Measurements from ENCODE around the gene RABGAP1L.
"Not testable (repeated sequence)": the region's sequence is repeated elsewhere in the genome, so short reads cannot be mapped to it uniquely, and the experiment has no call there.

Gene RABGAP1L

DNA sequence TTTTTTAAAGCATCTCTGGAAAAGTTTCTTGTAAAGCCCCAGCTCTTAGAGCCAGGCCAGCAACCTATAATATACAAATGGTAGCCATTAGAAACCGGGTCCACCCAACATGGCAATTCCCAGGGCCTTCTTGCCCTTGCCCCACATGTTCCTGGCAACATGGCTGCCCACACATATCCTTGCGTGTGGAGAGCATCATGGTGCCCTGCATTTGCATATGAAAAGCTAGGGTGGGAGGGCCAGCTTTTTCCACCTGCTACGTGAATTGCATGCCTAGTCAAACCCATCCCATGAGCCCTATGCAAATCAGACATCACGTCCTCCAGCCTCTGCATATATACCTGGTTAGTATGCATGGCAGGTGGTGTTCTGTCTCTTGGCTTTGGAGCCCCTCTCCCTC lies 88.2 kb downstream of the RABGAP1L start:
- DNase-seq, result no peak

DNA sequence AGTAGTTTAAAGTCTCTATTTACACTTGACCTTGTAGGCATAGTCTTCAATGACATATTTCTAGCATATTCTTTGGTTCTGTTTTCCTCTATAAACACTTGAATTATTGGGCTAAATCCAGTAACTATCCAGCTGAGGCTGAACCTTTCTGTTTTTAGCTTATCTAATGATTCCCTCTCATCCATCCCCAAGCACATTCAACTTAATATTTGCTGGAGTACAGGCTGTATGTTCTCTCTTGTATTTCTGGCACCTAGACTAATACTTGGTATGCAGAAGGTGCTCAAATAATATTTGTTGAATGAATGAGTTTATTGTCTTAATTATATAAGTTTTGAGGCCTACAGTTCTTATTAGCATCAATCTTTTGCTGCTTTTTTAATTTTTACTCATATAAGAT lies 88.7 kb downstream of the RABGAP1L start:
- no peak for DNase-seq

- DNase-seq, result not testable (repeated sequence)
Observed at GRCh38 chr1:174256386-174256785, 97.1 kb downstream of the RABGAP1L start.

- DNase-seq, result no peak
Observed at GRCh38 chr1:174258148-174258550, 98.8 kb downstream of the RABGAP1L start.

DNA sequence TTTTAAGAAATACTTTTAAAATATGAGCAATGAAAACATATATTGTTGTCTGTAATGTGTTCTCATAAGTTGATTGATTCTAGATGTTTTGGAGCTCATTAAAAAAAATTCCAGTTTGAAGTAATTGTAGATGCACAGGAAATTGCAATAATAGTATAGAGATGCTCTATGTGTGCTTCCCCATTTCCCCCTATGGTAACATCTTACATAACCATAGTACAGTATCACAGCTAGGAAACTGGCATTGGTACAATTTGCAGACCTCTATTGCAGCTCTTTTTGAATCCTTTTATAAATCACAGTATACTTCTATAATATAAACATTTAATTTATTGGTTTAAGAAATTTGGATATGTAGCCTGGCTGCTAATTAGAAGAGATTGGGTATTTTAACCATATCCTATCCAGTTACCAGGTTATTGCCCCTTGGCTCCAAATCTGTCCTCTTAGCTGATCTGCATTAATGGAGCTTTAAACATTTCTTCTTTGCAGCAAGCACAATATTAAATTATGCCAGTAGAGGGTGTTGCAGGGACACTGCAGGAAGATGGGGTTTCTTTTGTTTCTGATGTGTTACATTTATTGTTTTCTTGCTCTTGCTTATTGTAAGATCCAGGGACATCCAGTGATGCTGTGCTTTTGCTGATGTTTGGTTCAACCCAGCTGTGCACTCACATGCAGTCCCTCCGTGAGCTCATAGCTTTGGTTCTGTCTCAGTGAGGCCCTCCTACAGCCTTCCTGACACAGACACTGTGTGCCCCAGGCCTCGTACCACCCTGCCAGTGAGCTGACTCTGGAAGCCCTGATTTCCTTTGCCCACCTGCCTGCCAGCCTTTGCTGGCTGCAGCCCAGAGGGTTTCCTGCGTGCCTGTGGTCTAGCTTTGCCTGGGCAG lies 103.3 kb downstream of the RABGAP1L start:
- DNase-seq, result no peak

- DNase-seq, result no peak
Observed at GRCh38 chr1:174265282-174265681, 106.0 kb downstream of the RABGAP1L start.

DNA sequence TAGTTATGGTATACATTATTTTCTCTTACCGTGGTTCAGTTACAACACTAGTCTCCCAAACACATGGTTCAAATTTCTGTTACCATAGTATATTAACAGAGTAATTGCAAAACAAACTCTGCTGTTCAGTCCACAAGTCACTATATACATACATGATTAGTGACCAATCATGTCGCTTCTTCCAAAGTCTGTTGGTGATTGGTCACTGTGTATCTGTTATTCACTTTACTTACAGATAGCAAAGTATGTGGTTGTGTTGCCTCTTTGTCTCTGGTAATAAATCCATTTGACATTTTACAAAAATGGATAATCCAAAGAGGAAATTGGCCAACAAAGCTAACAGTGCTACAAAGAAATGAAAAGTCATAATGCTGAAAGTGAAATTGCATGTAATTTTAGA lies 107.2 kb downstream of the RABGAP1L start:
- no peak for DNase-seq

GRCh38 chr1:174266991-174267612 lies 107.8 kb downstream of the RABGAP1L start:
- no peak for DNase-seq

DNA sequence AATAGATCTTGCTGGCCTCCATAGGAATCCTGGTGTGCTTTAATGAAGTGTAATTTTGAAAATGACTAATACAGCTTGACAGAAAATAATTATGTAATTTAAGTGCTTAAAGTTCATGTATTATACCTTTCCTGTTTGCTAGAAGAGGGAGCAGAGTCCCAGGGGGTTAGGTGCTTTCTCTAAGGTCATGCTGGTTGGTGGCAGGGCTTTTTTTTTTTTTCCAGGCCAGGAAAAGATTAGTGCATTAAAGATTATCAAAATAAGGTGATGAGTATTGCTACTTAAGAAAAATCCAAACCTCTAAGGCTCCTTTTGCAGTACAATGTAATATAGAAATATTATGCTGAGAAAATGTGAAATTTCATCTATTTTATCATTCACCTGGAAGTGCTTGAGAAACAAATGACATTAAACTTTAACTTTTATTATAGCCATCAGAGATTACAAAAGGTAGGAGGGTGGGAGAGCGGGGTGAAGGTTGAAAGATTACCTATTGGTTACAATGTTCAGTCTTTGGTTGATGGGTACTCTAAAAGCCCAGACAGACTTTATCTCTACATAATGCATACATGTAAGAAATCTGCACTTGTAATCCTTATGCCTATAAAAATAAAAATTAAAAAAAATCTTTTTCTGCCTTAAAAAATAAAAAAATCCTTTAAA lies 110.8 kb downstream of the RABGAP1L start:
- DNase-seq, result no peak

GRCh38 chr1:174273190-174273589 lies 113.9 kb downstream of the RABGAP1L start:
- no peak for DNase-seq

- no peak for DNase-seq
Observed at GRCh38 chr1:174273776-174274175, 114.5 kb downstream of the RABGAP1L start.

DNA sequence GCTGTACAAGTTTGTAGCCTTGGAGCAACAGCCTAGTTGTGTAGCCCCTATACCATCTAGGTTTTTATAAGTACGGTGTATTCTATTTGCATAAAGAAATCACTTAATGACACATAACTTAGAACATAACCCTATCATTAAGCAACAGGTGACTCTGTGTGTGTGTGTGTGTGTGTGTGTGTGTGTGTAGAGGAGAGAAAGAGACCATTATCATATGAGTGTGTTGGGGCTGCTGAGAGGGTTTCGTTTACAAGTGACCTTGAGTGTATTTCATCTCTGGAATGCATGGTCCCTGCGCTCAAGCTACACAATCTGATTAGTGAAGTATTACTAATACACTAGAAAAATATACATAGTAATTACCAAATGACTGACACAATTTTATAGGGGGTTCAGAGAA lies 115.1 kb downstream of the RABGAP1L start:
- DNase-seq, result no peak

GRCh38 chr1:174274884-174275283 lies 115.6 kb downstream of the RABGAP1L start:
- no peak for DNase-seq

DNA sequence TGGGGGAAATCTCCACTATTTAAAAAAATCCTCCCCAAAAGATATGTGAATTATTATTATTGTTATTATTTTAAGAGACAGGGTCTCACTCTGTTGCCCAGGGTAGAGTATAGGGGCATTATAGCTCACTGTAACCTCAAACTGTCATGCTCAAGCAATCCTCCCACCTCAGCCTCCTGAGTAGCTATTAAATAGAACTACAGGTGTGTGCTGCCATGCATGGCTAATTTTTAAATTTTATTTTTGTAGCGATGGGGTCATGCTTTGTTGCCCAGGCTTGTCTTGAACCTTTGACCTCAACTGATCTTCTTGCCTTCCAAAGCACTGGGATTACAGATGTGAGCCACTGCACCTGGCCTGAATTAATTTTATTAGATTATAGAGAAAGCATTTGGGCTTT lies 116.8 kb downstream of the RABGAP1L start:
- DNase-seq, result no peak

DNA sequence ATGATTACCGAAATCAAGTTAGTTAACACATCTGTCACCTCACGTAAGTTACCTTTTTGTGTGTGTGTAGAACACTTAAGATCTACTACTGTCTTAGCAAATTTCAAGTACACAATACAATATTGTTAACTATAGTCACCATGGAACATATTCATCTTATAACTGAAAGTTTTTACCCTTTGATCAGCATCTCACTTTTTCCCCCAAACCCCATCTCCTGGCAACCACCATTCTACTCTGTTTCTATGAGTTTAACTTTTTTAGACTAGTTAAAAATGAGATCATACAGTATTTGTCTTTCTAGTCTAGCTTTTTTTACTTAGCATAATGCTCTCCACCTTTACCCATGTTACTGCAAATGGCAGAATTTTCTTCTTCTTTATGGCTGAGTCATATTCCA lies 124.7 kb downstream of the RABGAP1L start:
- no peak for DNase-seq

- no peak for DNase-seq
Observed at GRCh38 chr1:174286042-174286441, 126.7 kb downstream of the RABGAP1L start.

- DNase-seq, result no peak
Observed at GRCh38 chr1:174289644-174290310, 130.5 kb downstream of the RABGAP1L start.

DNA sequence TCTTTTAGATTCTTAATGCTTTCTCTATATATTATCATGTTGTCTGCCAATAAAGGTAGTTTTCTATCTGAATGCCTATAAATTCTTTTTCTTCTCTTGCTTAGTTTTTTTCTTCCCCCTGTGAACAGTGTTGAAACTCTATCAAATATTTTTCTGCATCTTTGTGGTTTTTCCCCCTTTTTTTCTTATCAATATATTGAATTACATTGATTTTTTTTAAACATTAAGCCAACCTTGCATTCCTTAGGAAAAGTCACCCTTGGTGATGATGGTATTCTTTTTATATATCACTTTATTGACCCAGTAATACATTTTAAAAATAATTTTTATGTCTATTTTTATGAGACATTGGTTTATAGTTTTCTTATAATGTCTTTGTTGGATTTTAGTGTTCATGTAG lies 131.7 kb downstream of the RABGAP1L start:
- no peak for DNase-seq

DNA sequence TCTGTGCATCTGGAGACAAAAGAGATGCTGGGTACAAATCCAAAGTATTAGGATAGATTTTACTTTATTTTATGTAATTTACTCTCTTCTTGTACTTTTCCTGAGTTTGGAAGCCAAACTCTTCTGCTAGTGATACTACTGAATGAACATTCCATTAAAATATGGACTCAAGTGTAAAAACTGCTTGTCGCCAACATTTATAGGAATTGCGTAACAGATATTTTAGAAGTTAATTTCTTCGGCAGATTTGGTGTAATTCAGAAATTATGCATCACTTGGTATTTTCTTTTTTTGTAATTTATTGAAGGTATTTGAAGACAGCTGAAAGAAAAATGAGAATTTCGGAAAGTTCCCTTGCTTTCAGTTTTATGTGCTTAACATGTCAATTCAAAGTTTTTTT lies 137.0 kb downstream of the RABGAP1L start:
- DNase-seq, result no peak

GRCh38 chr1:174297351-174297750 lies 138.0 kb downstream of the RABGAP1L start:
- no peak for DNase-seq

- no peak for DNase-seq
Observed at GRCh38 chr1:174301295-174302077, 142.2 kb downstream of the RABGAP1L start.

DNA sequence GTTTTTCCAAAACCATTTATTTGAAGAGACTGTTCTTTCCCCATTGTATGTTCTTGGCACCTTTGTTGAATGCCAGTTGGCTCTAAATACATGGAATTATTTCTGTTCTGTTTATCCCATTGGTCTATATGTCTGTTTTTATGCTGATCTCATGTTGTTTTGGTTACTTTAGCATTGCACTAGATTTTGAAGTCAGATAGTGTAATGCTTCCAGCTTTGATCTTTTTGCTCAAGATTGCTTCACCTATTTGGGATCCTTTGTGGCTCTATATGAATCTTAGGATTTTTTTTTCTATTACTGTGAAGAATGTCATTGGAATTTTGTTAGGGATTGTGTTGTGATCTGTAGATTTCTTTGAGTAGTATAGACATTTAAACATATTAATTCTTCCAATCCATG lies 149.3 kb downstream of the RABGAP1L start:
- DNase-seq, result no peak

DNA sequence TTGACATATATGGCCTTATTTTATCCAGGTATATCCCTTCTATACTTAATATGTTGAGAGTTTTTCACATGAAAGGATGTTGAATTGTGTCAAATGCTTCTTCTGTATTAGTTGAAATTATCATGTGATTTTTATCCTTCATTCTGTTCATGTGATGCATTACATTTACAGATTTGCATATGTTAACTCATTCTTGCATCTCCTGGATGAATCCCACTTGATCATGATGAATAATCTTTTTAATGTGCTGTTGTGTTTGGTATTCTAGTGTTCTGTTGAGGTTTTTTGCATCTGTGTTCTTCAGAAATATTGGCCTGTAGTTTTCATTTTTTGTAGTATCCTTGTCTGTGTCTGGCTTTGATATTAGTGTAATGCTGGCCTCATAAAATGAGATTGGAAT lies 150.2 kb downstream of the RABGAP1L start:
- no peak for DNase-seq
